Endothelial cell of umbilical vein (primary cell): ENCODE measurements around the gene DTX3. TPM values are rescaled to one million over a fixed set of nuclear protein-coding genes. Genes with fewer than 3 reads are reported as not detected.

Experiments
- BruUV-seq: library from RNA; stranded (reverse); fragments of 400-500 nt; replicated peaks from 2 replicates; lab custom pipeline; 2021; lab: Mats Ljungman, UMichigan
- CTCF ChIA-PET: fragments of 300-600, 350-600 bp; sonication (Branson Sonifier 250); formaldehyde crosslinking; loops from one replicate; lab custom pipeline; 2021; ENCODE audit warnings: antibody characterized with exemption, inconsistent platforms; lab: Charles Lee
- POLR2A ChIA-PET: fragments of 300-600, 350-600 bp; sonication (Branson Sonifier 250); formaldehyde crosslinking; loops from one replicate; lab custom pipeline; 2021; ENCODE audit warnings: antibody characterized with exemption, inconsistent platforms; lab: Charles Lee
- DNase-seq: peaks from one replicate; pipeline ENCODE4 v3.0.0-alpha.2; 2011; ENCODE audit warnings: low read depth, low spot score
- FAIRE-seq: peaks from 2 replicates; lab custom pipeline; 2011; peaks lifted over from hg19 to GRCh38; lab: Jason Lieb, UNC
- H2AFZ ChIP-seq: 2 replicates; pipeline ENCODE4 v1.6.0; 2012; ENCODE audit warnings: low read depth, low read length, control low read depth, inconsistent platforms
- H3K27ac ChIP-seq: 2 replicates; pipeline ENCODE4 v1.5.1; 2011; ENCODE audit warnings: low read depth, mild to moderate bottlenecking, control low read depth, low read length, moderate library complexity; ENCODE audit not compliant: insufficient read depth
- H3K27me3 ChIP-seq, 2 experiments: 2 replicates each; pipeline versions ENCODE4 v1.6.0 to v1.6.1; 2011; ENCODE audit warnings: low read length in 2 of 2, mixed read lengths in 1 of 2; ENCODE audit not compliant: control insufficient read depth in 2 of 2, insufficient read depth in 2 of 2
- H3K36me3 ChIP-seq, 2 experiments: 2 replicates in 1 of 2; 3 replicates in 1 of 2; pipeline ENCODE4 v1.5.1; 2011; ENCODE audit warnings: low read length in 2 of 2, mild to moderate bottlenecking in 1 of 2, moderate library complexity in 1 of 2; ENCODE audit not compliant: control insufficient read depth in 2 of 2, insufficient read depth in 2 of 2; ENCODE audit errors: extremely low read depth in 1 of 2
- H3K4me1 ChIP-seq: 3 replicates; pipeline ENCODE4 v1.5.1; 2011; ENCODE audit warnings: mild to moderate bottlenecking, low read length; ENCODE audit not compliant: control insufficient read depth, insufficient read depth; ENCODE audit errors: extremely low read depth
- H3K4me2 ChIP-seq: 2 replicates; pipeline ENCODE4 v1.6.1; 2011; ENCODE audit warnings: low read length, control low read depth, mixed read lengths; ENCODE audit not compliant: insufficient read depth
- H3K4me3 ChIP-seq, 3 experiments: fragments of 200-600 bp in 1 of 3; sonication (generic), shearing (Covaris generic) in 1 of 3; replicated peaks in 1 of 3; 2 replicates each; pipeline ENCODE4 v1.5.1; 2011 to 2016; ENCODE audit warnings: control low read depth in 3 of 3, low read length in 3 of 3, mild to moderate bottlenecking in 2 of 3, inconsistent platforms in 1 of 3, low read depth in 1 of 3, moderate library complexity in 1 of 3; ENCODE audit not compliant: insufficient read depth in 1 of 3
- H3K79me2 ChIP-seq: 2 replicates; pipeline ENCODE4 v1.6.0; 2012; ENCODE audit warnings: low read length, inconsistent platforms; ENCODE audit not compliant: control insufficient read depth, insufficient read depth
- H3K9ac ChIP-seq: replicated peaks from 2 replicates; pipeline ENCODE3; 2011; ENCODE audit warnings: low read length, control low read depth; ENCODE audit not compliant: insufficient read depth; ENCODE audit errors: extremely low read depth
- H3K9me1 ChIP-seq: replicated peaks from 3 replicates; pipeline ENCODE4 v1.6.0; 2011; ENCODE audit warnings: mild to moderate bottlenecking, low read length; ENCODE audit not compliant: control insufficient read depth, insufficient read depth; ENCODE audit errors: extremely low read depth
- H3K9me3 ChIP-seq: replicated peaks from 2 replicates; pipeline ENCODE4 v1.5.1; 2012; ENCODE audit warnings: low read length, inconsistent platforms; ENCODE audit not compliant: control insufficient read depth, insufficient read depth
- H4K20me1 ChIP-seq: replicated peaks from 2 replicates; pipeline ENCODE3; 2011; ENCODE audit warnings: mild to moderate bottlenecking, low read length; ENCODE audit not compliant: control insufficient read depth, insufficient read depth; ENCODE audit errors: extremely low read depth
- CTCF ChIP-seq, 2 donors: IDR thresholded peaks; 1 replicate in 1 of 2; 2 replicates in 1 of 2; pipeline ENCODE4 v1.5.1; 2011; ENCODE audit warnings: low read length in 2 of 2, mild to moderate bottlenecking in 2 of 2, moderate library complexity in 2 of 2, control low read depth in 1 of 2, inconsistent platforms in 1 of 2, low read depth in 1 of 2; ENCODE audit not compliant: insufficient read depth in 1 of 2; ENCODE audit errors: extremely low read depth in 1 of 2
- EZH2 ChIP-seq: IDR thresholded peaks from 2 replicates; pipeline ENCODE4 v1.6.1; 2012; ENCODE audit warnings: borderline replicate concordance, low read depth, mild to moderate bottlenecking, moderate library complexity, low read length, inconsistent platforms; ENCODE audit not compliant: severe bottlenecking
- FOS ChIP-seq: IDR thresholded peaks from 2 replicates; pipeline ENCODE4 v1.6.1; 2011; ENCODE audit warnings: mild to moderate bottlenecking, low read length, moderate library complexity, borderline replicate concordance; ENCODE audit not compliant: insufficient read depth
- GATA2 ChIP-seq: IDR thresholded peaks from 2 replicates; pipeline ENCODE4 v1.7.0; 2011; ENCODE audit warnings: low read depth, mild to moderate bottlenecking, moderate library complexity, mixed read lengths, low read length; ENCODE audit not compliant: insufficient read length, insufficient read depth
- JUN ChIP-seq: IDR thresholded peaks from 2 replicates; pipeline ENCODE4 v1.6.1; 2011; ENCODE audit warnings: borderline replicate concordance, low read depth; ENCODE audit not compliant: insufficient read length, insufficient read depth
- MYC ChIP-seq: IDR thresholded peaks from one replicate; pipeline ENCODE4 v1.6.1; 2011; ENCODE audit warnings: mild to moderate bottlenecking, low read depth, low read length
- POLR2A ChIP-seq: IDR thresholded peaks from 2 replicates; pipeline ENCODE4 v1.6.1; 2012; ENCODE audit warnings: low read depth, mild to moderate bottlenecking, control low read depth, low read length
- POLR2AphosphoS5 ChIP-seq: IDR thresholded peaks from 2 replicates; pipeline ENCODE4 v1.6.1; 2012; ENCODE audit warnings: low read depth, mild to moderate bottlenecking, control low read depth, low read length, moderate library complexity; ENCODE audit not compliant: insufficient read depth
- dilution Hi-C: fragments of 300-500 bp; cut with MboI; formaldehyde crosslinking; loops from one replicate; pipeline ENCODE4 v1.15.0; 2019; ENCODE audit warnings: low sequenced_read_pairs; ENCODE audit not compliant: extremely low pct_ligation_motif_present
- intact Hi-C: fragments of 100-400 bp; cut with micrococcal nuclease; formaldehyde crosslinking; loops from one replicate; pipeline ENCODE4 v1.10.0; 2022
- polyA plus RNA-seq, 4 experiments: library from polyadenylated mRNA; depleted of rRNA in 3 of 4; stranded (reverse) in 3 of 4; unstranded in 1 of 4; fragments of >200 nt; gene quantifications; 2 replicates each; pipeline versions ENCODE4 v1.2.1 to v1.2.3, GENCODE V29; 2011 to 2012; ENCODE audit warnings: missing spikeins in 1 of 4
- total RNA-seq: library from RNA; stranded (reverse); gene quantifications from 2 replicates; pipeline ENCODE4 v1.2.3, GENCODE V29; 2021
- TF ChIP-seq, protein P1 (sequence below): IDR thresholded peaks from 2 replicates; pipeline ENCODE4 v1.6.1; 2011; ENCODE audit not compliant: insufficient read depth, insufficient read length

The DTX3 gene
- total and polyA plus RNA-seq, 2 donors (not counting 3 experiments of a cell fraction or from before 2014, with no cell fraction given) = 34.5 to 51.4 TPM

GRCh38 chr12:57637364-57637763 lies 32.7 kb downstream of the DTX3 start:
- no peaks in the 10 kb centered on the region for H3K4me1 ChIP-seq
- no peak overlapping the region for H3K27ac ChIP-seq
- DNase-seq = no peak
- H3K9ac ChIP-seq = no peak overlapping the region
- no peaks in the 10 kb centered on the region for H4K20me1 ChIP-seq
- no TSS peak for BruUV-seq
- no peaks in the 10 kb centered on the region for H3K9me1 ChIP-seq
- FAIRE-seq = no peak
- no peaks in the 10 kb centered on the region for H3K36me3 ChIP-seq
- no peak overlapping the region for H2AFZ ChIP-seq
- TF ChIP-seq POLR2AphosphoS5 (no peak), GATA2 (no peak), CTCF (IDR thresholded peaks at IDR 0.05; ENCODE audit: extremely low read depth in 1 of 2, insufficient read depth in 1 of 2, low read depth in 1 of 2, low read length in 2 of 2) (no peak), MYC (no peak), FOS (no peak), EZH2 (no peak), POLR2A (no peak), JUN (no peak)
- TF ChIP-seq, protein P1, sequence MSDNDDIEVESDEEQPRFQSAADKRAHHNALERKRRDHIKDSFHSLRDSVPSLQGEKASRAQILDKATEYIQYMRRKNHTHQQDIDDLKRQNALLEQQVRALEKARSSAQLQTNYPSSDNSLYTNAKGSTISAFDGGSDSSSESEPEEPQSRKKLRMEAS = no peak
- dilution Hi-C loops = no loop called here
- H3K4me2 ChIP-seq = no peak overlapping the region
- H3K4me3 ChIP-seq = no peak overlapping the region
- intact Hi-C loops = no loop called here
- H3K9me3 ChIP-seq = no peaks in the 10 kb centered on the region
- POLR2A ChIA-PET = no interaction called here
- H3K79me2 ChIP-seq = no peaks in the 10 kb centered on the region
- peaks cover 18 to 26% of the 10 kb centered on the region in 2 experiments for H3K27me3 ChIP-seq
- CTCF ChIA-PET = interaction anchor here (1.0 to 3.3 kb wide), 4 partner anchors 14 to 62 kb away, joined by 3 to 28 read pairs (median 4); no protein-coding TSS in a partner anchor
